ENCODE data around the gene KLKB1. TPM values are rescaled to one million over a fixed set of nuclear protein-coding genes. Genes with fewer than 3 reads are reported as not detected.
"Not testable (repeated sequence)": the region's sequence is repeated elsewhere in the genome, so short reads cannot be mapped to it uniquely, and the experiment has no call there.

KLKB1 gene
- polyA plus RNA-seq, 3 donors: 0.28 TPM; not detected in 2

- 90% methylated on average over 10 of the region's 12 CpGs for WGBS (ENCODE audit: insufficient coverage)
- Histone ChIP-seq H3K27me3 (ENCODE audit: control insufficient read depth in 2 of 2, insufficient read depth in 2 of 2, low read length in 2 of 2) (no peaks in the 10 kb centered on the region), H3K9ac (ENCODE audit: insufficient read depth, low read length, poor library complexity, severe bottlenecking) (no peak overlapping the region), H3K4me1 (ENCODE audit: control insufficient read depth in 1 of 2, insufficient read depth in 2 of 2, low read length in 2 of 2) (no peaks in the 10 kb centered on the region), H3K4me2 (replicated peaks; ENCODE audit: extremely low read depth, low read length, poor library complexity, severe bottlenecking) (no peak overlapping the region), H2AFZ (ENCODE audit: insufficient read depth, low read depth, low read length, poor library complexity, severe bottlenecking) (no peak overlapping the region), H3K79me2 (ENCODE audit: insufficient read depth, low read length) (no peaks in the 10 kb centered on the region), H3K4me3 (replicated peaks in 1 of 3; ENCODE audit: low read depth in 2 of 3, low read length in 3 of 3) (no peak overlapping the region), H4K20me1 (ENCODE audit: insufficient read depth, low read length) (no peaks in the 10 kb centered on the region), H3K9me3 (replicated peaks in 1 of 2; ENCODE audit: control insufficient read depth in 1 of 2, insufficient read depth in 1 of 2, low read length in 2 of 2) (peaks cover 0 to 3% of the 10 kb centered on the region in 2 donors), H3K36me3 (replicated peaks in 1 of 2; ENCODE audit: control insufficient read depth in 1 of 2, insufficient read depth in 2 of 2, low read length in 2 of 2) (no peaks in the 10 kb centered on the region), H3K27ac (ENCODE audit: low read depth in 1 of 2, low read length in 2 of 2) (no peak overlapping the region)
- Mint-ChIP-seq H3K27me3 (ENCODE audit: low read depth in 3 of 3) (peaks cover 2 to 4% (median 2%) of the 10 kb centered on the region in 3 donors), H3K9me3 (peaks cover 0 to 10% (median 8%) of the 10 kb centered on the region in 7 donors), H3K4me3 (no peak overlapping the region), H3K27ac (no peak overlapping the region), H3K36me3 (no peaks in the 10 kb centered on the region), H3K4me1 (no peaks in the 10 kb centered on the region)
- no peak for DNase-seq
- TF ChIP-seq CTCF (IDR thresholded peaks at IDR 0.05): no peak
- intact Hi-C loops (cut with micrococcal nuclease): no loop called here
Measured at GRCh38 chr4:186260504-186261448, 33.5 kb downstream of the KLKB1 start.

GRCh38 chr4:186264660-186265059 lies 37.4 kb downstream of the KLKB1 start:
- H3K4me1 Mint-ChIP-seq: no peaks in the 10 kb centered on the region
- H3K4me3 ChIP-seq (replicated peaks in 1 of 3; ENCODE audit: low read depth in 2 of 3, low read length in 3 of 3): no peak overlapping the region
- peaks cover 0 to 9% of the 10 kb centered on the region in 2 donors for H3K27me3 ChIP-seq (ENCODE audit: control insufficient read depth in 2 of 2, insufficient read depth in 2 of 2, low read length in 2 of 2)
- H4K20me1 ChIP-seq (ENCODE audit: insufficient read depth, low read length): no peaks in the 10 kb centered on the region
- H3K36me3 ChIP-seq (replicated peaks in 1 of 2; ENCODE audit: control insufficient read depth in 1 of 2, insufficient read depth in 2 of 2, low read length in 2 of 2): no peaks in the 10 kb centered on the region
- no peak overlapping the region for H2AFZ ChIP-seq (ENCODE audit: insufficient read depth, low read depth, low read length, poor library complexity, severe bottlenecking)
- H3K9ac ChIP-seq (ENCODE audit: insufficient read depth, low read length, poor library complexity, severe bottlenecking): no peak overlapping the region
- 84% methylated on average over 5 of the region's 7 CpGs for WGBS (ENCODE audit: insufficient coverage)
- peaks cover 0 to 3% of the 10 kb centered on the region in 2 donors for H3K9me3 ChIP-seq (replicated peaks in 1 of 2; ENCODE audit: control insufficient read depth in 1 of 2, insufficient read depth in 1 of 2, low read length in 2 of 2)
- H3K79me2 ChIP-seq (ENCODE audit: insufficient read depth, low read length): no peaks in the 10 kb centered on the region
- no peaks in the 10 kb centered on the region for H3K36me3 Mint-ChIP-seq
- no peak overlapping the region for H3K4me3 Mint-ChIP-seq
- H3K4me1 ChIP-seq (ENCODE audit: control insufficient read depth in 1 of 2, insufficient read depth in 2 of 2, low read length in 2 of 2): no peaks in the 10 kb centered on the region
- peaks cover 0 to 9% (median 8%) of the 10 kb centered on the region in 7 donors for H3K9me3 Mint-ChIP-seq
- no peak overlapping the region for H3K27ac ChIP-seq (ENCODE audit: low read depth in 1 of 2, low read length in 2 of 2)
- H3K4me2 ChIP-seq (replicated peaks; ENCODE audit: extremely low read depth, low read length, poor library complexity, severe bottlenecking): no peak overlapping the region
- intact Hi-C loops (cut with micrococcal nuclease): no loop called here
- H3K27me3 Mint-ChIP-seq (ENCODE audit: low read depth in 3 of 3): peaks cover 5 to 13% (median 10%) of the 10 kb centered on the region in 3 donors
- H3K27ac Mint-ChIP-seq: no peak overlapping the region
- no peak for TF ChIP-seq CTCF (IDR thresholded peaks at IDR 0.05)
- no peak for DNase-seq

- H3K27ac Mint-ChIP-seq; H3K9me3 Mint-ChIP-seq; H3K79me2 ChIP-seq (ENCODE audit: insufficient read depth, low read length); H3K9ac ChIP-seq (ENCODE audit: insufficient read depth, low read length, poor library complexity, severe bottlenecking); DNase-seq; intact Hi-C loops (cut with micrococcal nuclease); H3K36me3 Mint-ChIP-seq; H3K4me1 Mint-ChIP-seq; H3K27me3 ChIP-seq (ENCODE audit: control insufficient read depth in 2 of 2, insufficient read depth in 2 of 2, low read length in 2 of 2); H2AFZ ChIP-seq (ENCODE audit: insufficient read depth, low read depth, low read length, poor library complexity, severe bottlenecking); H3K4me2 ChIP-seq (replicated peaks; ENCODE audit: extremely low read depth, low read length, poor library complexity, severe bottlenecking); H3K4me1 ChIP-seq (ENCODE audit: control insufficient read depth in 1 of 2, insufficient read depth in 2 of 2, low read length in 2 of 2); H3K36me3 ChIP-seq (replicated peaks in 1 of 2; ENCODE audit: control insufficient read depth in 1 of 2, insufficient read depth in 2 of 2, low read length in 2 of 2); H3K4me3 Mint-ChIP-seq; H3K9me3 ChIP-seq (replicated peaks in 1 of 2; ENCODE audit: control insufficient read depth in 1 of 2, insufficient read depth in 1 of 2, low read length in 2 of 2); H3K27ac ChIP-seq (ENCODE audit: low read depth in 1 of 2, low read length in 2 of 2); H3K4me3 ChIP-seq (replicated peaks in 1 of 3; ENCODE audit: low read depth in 2 of 3, low read length in 3 of 3); H4K20me1 ChIP-seq (ENCODE audit: insufficient read depth, low read length): not testable (repeated sequence)
- H3K27me3 Mint-ChIP-seq (ENCODE audit: low read depth in 3 of 3): peaks cover 4 to 13% (median 10%) of the 10 kb centered on the region in 3 donors
- WGBS (ENCODE audit: insufficient coverage): 95% methylated on average over 8 of the region's 11 CpGs
Measured at GRCh38 chr4:186265250-186265649, 37.9 kb downstream of the KLKB1 start.

Measured in CD14-positive monocyte (primary cell).